DOHH2 (cell line): Measurements from ENCODE around the gene IL22.

Experiments used
- H3F3A ChIP-seq: fragments of 200-600 bp; sonication (generic), shearing (Covaris generic); 2 replicates; pipeline ENCODE4 v1.6.0; 2016; ENCODE audit warnings: antibody characterized with exemption, mild to moderate bottlenecking; ENCODE audit not compliant: control insufficient read depth, insufficient read depth
- H3K27ac ChIP-seq: fragments of 200-600 bp; sonication (generic); 2 replicates; pipeline ENCODE4 v1.5.1; 2014; ENCODE audit warnings: low read depth, mild to moderate bottlenecking, low read length, moderate library complexity
- H3K27me3 ChIP-seq: fragments of 200-600 bp; sonication (generic); 2 replicates; pipeline ENCODE4 v1.6.1; 2014; ENCODE audit warnings: mild to moderate bottlenecking, low read length, mixed read lengths; ENCODE audit not compliant: control insufficient read depth
- H3K36me3 ChIP-seq: fragments of 200-600 bp; sonication (generic); 2 replicates; pipeline ENCODE4 v1.6.1; 2014; ENCODE audit warnings: mild to moderate bottlenecking, low read length, moderate library complexity, mixed read lengths; ENCODE audit not compliant: control insufficient read depth
- H3K4me1 ChIP-seq: fragments of 200-600 bp; sonication (generic); 2 replicates; pipeline ENCODE4 v1.6.1; 2014; ENCODE audit warnings: mild to moderate bottlenecking, low read length, mixed read lengths; ENCODE audit not compliant: control insufficient read depth
- H3K4me2 ChIP-seq: fragments of 200-600 bp; sonication (generic); 2 replicates; pipeline ENCODE4 v1.6.0; 2014; ENCODE audit warnings: mild to moderate bottlenecking, low read length, moderate library complexity
- H3K4me3 ChIP-seq: fragments of 200-600 bp; sonication (generic); 2 replicates; pipeline ENCODE4 v1.5.1; 2014; ENCODE audit warnings: mild to moderate bottlenecking, low read length, mixed read lengths
- H3K79me2 ChIP-seq: fragments of 200-600 bp; sonication (generic); 2 replicates; pipeline ENCODE4 v1.6.1; 2014; ENCODE audit warnings: mild to moderate bottlenecking, low read length, mixed read lengths; ENCODE audit not compliant: control insufficient read depth
- H3K9me2 ChIP-seq: fragments of 200-600 bp; sonication (generic); replicated peaks from 2 replicates; pipeline ENCODE4 v1.6.1; 2014; ENCODE audit warnings: mild to moderate bottlenecking, low read length, mixed read lengths; ENCODE audit not compliant: control insufficient read depth
- H3K9me3 ChIP-seq: fragments of 200-600 bp; sonication (generic); 2 replicates; pipeline ENCODE4 v1.6.1; 2014; ENCODE audit warnings: antibody characterized with exemption, low read length, mixed read lengths; ENCODE audit not compliant: control insufficient read depth, insufficient read depth
- H4K20me1 ChIP-seq: fragments of 200-600 bp; sonication (generic); 2 replicates; pipeline ENCODE4 v1.6.0; 2014; ENCODE audit warnings: low read depth, mild to moderate bottlenecking, antibody characterized with exemption, low read length, moderate library complexity; ENCODE audit not compliant: control insufficient read depth, insufficient read depth
- CTCF ChIP-seq: fragments of 200-600 bp; sonication (generic); IDR thresholded peaks from one replicate; pipeline ENCODE4 v1.5.1; 2014; ENCODE audit warnings: antibody characterized with exemption, mild to moderate bottlenecking, low read depth, low read length; ENCODE audit not compliant: poor library complexity, severe bottlenecking
- EZH2phosphoT487 ChIP-seq: fragments of 200-600 bp; sonication (generic); IDR thresholded peaks from 2 replicates; pipeline ENCODE4 v1.6.1; 2017; ENCODE audit warnings: borderline replicate concordance, mild to moderate bottlenecking, antibody characterized with exemption, low read length, moderate library complexity, mixed read lengths

Gene IL22

GRCh38 chr12:68281322-68282077 is 28.1 kb upstream of the IL22 start:
- no peaks in the 10 kb centered on the region for H3F3A ChIP-seq
- H3K4me3 ChIP-seq: no peak overlapping the region
- no peak overlapping the region for H3K4me2 ChIP-seq
- H3K9me2 ChIP-seq: no peaks in the 10 kb centered on the region
- no peaks in the 10 kb centered on the region for H3K4me1 ChIP-seq
- H3K27ac ChIP-seq: no peak overlapping the region
- no peaks in the 10 kb centered on the region for H3K79me2 ChIP-seq
- TF ChIP-seq EZH2phosphoT487: no peak
- TF ChIP-seq CTCF: no peak
- H3K27me3 ChIP-seq: peaks cover 3% of the 10 kb centered on the region; the same call in 1 of the 2 replicates
- H3K9me3 ChIP-seq: no peaks in the 10 kb centered on the region
- no peaks in the 10 kb centered on the region for H4K20me1 ChIP-seq
- H3K36me3 ChIP-seq: no peaks in the 10 kb centered on the region

- Histone ChIP-seq H3F3A (no peaks in the 10 kb centered on the region), H3K4me1 (no peaks in the 10 kb centered on the region), H3K27me3 (peaks cover 3% of the 10 kb centered on the region; the same call in 1 of the 2 replicates), H3K4me3 (no peak overlapping the region), H3K36me3 (no peaks in the 10 kb centered on the region), H4K20me1 (no peaks in the 10 kb centered on the region), H3K27ac (no peak overlapping the region), H3K9me2 (no peaks in the 10 kb centered on the region; the same call in 1 of the 2 replicates), H3K9me3 (no peaks in the 10 kb centered on the region), H3K4me2 (no peak overlapping the region), H3K79me2 (no peaks in the 10 kb centered on the region)
- TF ChIP-seq EZH2phosphoT487: no peak
- no peak for TF ChIP-seq CTCF
Measured at GRCh38 chr12:68280240-68280639, 26.8 kb upstream of the IL22 start.

- peaks cover 3% of the 10 kb centered on the region; the same call in 1 of the 2 replicates for H3K27me3 ChIP-seq
- no peaks in the 10 kb centered on the region; the same call in 1 of the 2 replicates for H3K9me2 ChIP-seq
- TF ChIP-seq EZH2phosphoT487 (no peak), CTCF (no peak)
- no peaks in the 10 kb centered on the region for H3F3A ChIP-seq
- H3K79me2 ChIP-seq: no peaks in the 10 kb centered on the region
- H4K20me1 ChIP-seq: no peaks in the 10 kb centered on the region
- no peak overlapping the region for H3K4me2 ChIP-seq
- H3K36me3 ChIP-seq: no peaks in the 10 kb centered on the region
- no peaks in the 10 kb centered on the region for H3K4me1 ChIP-seq
- H3K27ac ChIP-seq: no peak overlapping the region
- H3K4me3 ChIP-seq: no peak overlapping the region
- no peaks in the 10 kb centered on the region for H3K9me3 ChIP-seq
Measured at GRCh38 chr12:68279227-68280054, 26.0 kb upstream of the IL22 start.
